OCI-LY7 (cell line): ENCODE measurements around the gene CCL27.

Experiments used
- CTCF ChIP-seq: fragments of 200-600 bp; sonication (generic); conservative IDR thresholded peaks from 2 replicates; pipeline ENCODE4 v1.5.1; 2014; ENCODE audit warnings: mild to moderate bottlenecking, antibody characterized with exemption, low read length, moderate library complexity, mixed read lengths
- EZH2phosphoT487 ChIP-seq: fragments of 200-600 bp; sonication (generic); IDR thresholded peaks from 2 replicates; pipeline ENCODE4 v1.6.1; 2018; ENCODE audit warnings: low read depth, borderline replicate concordance, mild to moderate bottlenecking, mixed run types, antibody characterized with exemption, low read length, moderate library complexity, mixed read lengths

GRCh38 chr9:34655394-34655793 is 7.1 kb downstream of the CCL27 start:
- no peak for TF ChIP-seq CTCF
- no peak for TF ChIP-seq EZH2phosphoT487
